K562 (cell line): Measurements from ENCODE around the gene ALX3.

Source experiments
- CHD1 ChIP-seq: fragments of 200-600 bp; sonication (generic); IDR thresholded peaks from one replicate; pipeline ENCODE4 v1.6.1; 2012; ENCODE audit warnings: mild to moderate bottlenecking, moderate library complexity, low read length, inconsistent platforms
- MAFK ChIP-seq: IDR thresholded peaks from 2 replicates; pipeline ENCODE4 v1.6.1; 2011; ENCODE audit warnings: low read length, improper control_type of control experiment
- NFRKB ChIP-seq: fragments of 450-650 bp; IDR thresholded peaks from 2 replicates; pipeline ENCODE4 v1.6.1; 2016; ENCODE audit warnings: low read depth
- NRF1 ChIP-seq, 2 experiments: fragments of 450-650 bp; IDR thresholded peaks in 1 of 2; conservative IDR thresholded peaks in 1 of 2; 2 replicates each; pipeline ENCODE4 v1.6.1; 2014; ENCODE audit warnings: mild to moderate bottlenecking in 2 of 2
- PHF8 ChIP-seq: fragments of 200-600 bp; sonication (generic); IDR thresholded peaks from 2 replicates; pipeline ENCODE4 v1.6.1; 2012; ENCODE audit warnings: mixed run types, mild to moderate bottlenecking, inconsistent platforms, low read length, moderate library complexity, borderline replicate concordance
- POLR2G ChIP-seq: fragments of 200-400 bp; formaldehyde crosslinking; IDR thresholded peaks from 2 replicates; pipeline ENCODE4 v1.6.1; 2017; ENCODE audit warnings: low read depth, mild to moderate bottlenecking, antibody characterized with exemption, low read length, moderate library complexity
- RAD21 ChIP-seq, 2 experiments: fragments of 250-450 bp in 1 of 2; fragments of 450-650 bp in 1 of 2; sonication (Bioruptor Pico) in 1 of 2; formaldehyde crosslinking in 1 of 2; IDR thresholded peaks in 1 of 2; conservative IDR thresholded peaks in 1 of 2; 2 replicates each; pipeline versions ENCODE4 v1.4.0 to v1.8.0; 2020 to 2022; ENCODE audit warnings: mild to moderate bottlenecking in 2 of 2, moderate library complexity in 1 of 2
- SMC3 ChIP-seq: conservative IDR thresholded peaks from 2 replicates; pipeline ENCODE4 v1.6.1; 2011; ENCODE audit warnings: low read depth, low read length, improper control_type of control experiment; ENCODE audit not compliant: insufficient read depth
- SPI1 ChIP-seq: IDR thresholded peaks from 2 replicates; pipeline ENCODE4 v1.6.1; 2011; ENCODE audit warnings: low read depth, low read length, control low read depth, borderline replicate concordance
- UBTF ChIP-seq, 2 experiments: IDR thresholded peaks; 2 replicates each; pipeline ENCODE4 v1.6.1; 2012; ENCODE audit warnings: improper control_type of control experiment in 2 of 2, low read depth in 2 of 2, low read length in 2 of 2, borderline replicate concordance in 1 of 2
- ZC3H4 ChIP-seq: sonication (generic); formaldehyde crosslinking; IDR thresholded peaks from 2 replicates; pipeline ENCODE4 v1.9.0; 2021; ENCODE audit warnings: missing genetic modification reagents, borderline replicate concordance
- ZNF76 ChIP-seq: fragments of 250-450 bp; sonication (Bioruptor Pico); IDR thresholded peaks from 2 replicates; pipeline ENCODE4 v1.4.0; 2020; ENCODE audit warnings: mild to moderate bottlenecking, moderate library complexity, borderline replicate concordance
- TF ChIP-seq, protein P1 (sequence below), 3 experiments: IDR thresholded peaks in 2 of 3; conservative IDR thresholded peaks in 1 of 3; 2 replicates each; pipeline ENCODE4 v1.5.1; 2011 to 2012; ENCODE audit warnings: low read length in 3 of 3, mild to moderate bottlenecking in 3 of 3, control low read depth in 2 of 3, improper control_type of control experiment in 1 of 3, inconsistent platforms in 1 of 3, low read depth in 1 of 3, mixed read lengths in 1 of 3, moderate library complexity in 1 of 3; ENCODE audit not compliant: insufficient read depth in 2 of 3

GRCh38 chr1:110070282-110070669 lies 196 bp downstream of the ALX3 start:
- TF ChIP-seq MAFK (no peak), POLR2G (no peak), SMC3 (no peak), CHD1 (no peak), PHF8 (no peak), UBTF (IDR thresholded peaks at IDR 0.05; ENCODE audit: borderline replicate concordance in 1 of 2, low read depth in 2 of 2, low read length in 2 of 2) (no peak), SPI1 (no peak), RAD21 (CRISPR knock-in tag; conservative IDR thresholded peaks at IDR 0.05 in 1 of 2, IDR thresholded peaks at IDR 0.05 in 1 of 2) (no peak), ZC3H4 (no peak), NFRKB (no peak), ZNF76 (CRISPR knock-in tag) (no peak), NRF1 (conservative IDR thresholded peaks at IDR 0.05 in 1 of 2, IDR thresholded peaks at IDR 0.05 in 1 of 2) (no peak)
- TF ChIP-seq, protein P1, sequence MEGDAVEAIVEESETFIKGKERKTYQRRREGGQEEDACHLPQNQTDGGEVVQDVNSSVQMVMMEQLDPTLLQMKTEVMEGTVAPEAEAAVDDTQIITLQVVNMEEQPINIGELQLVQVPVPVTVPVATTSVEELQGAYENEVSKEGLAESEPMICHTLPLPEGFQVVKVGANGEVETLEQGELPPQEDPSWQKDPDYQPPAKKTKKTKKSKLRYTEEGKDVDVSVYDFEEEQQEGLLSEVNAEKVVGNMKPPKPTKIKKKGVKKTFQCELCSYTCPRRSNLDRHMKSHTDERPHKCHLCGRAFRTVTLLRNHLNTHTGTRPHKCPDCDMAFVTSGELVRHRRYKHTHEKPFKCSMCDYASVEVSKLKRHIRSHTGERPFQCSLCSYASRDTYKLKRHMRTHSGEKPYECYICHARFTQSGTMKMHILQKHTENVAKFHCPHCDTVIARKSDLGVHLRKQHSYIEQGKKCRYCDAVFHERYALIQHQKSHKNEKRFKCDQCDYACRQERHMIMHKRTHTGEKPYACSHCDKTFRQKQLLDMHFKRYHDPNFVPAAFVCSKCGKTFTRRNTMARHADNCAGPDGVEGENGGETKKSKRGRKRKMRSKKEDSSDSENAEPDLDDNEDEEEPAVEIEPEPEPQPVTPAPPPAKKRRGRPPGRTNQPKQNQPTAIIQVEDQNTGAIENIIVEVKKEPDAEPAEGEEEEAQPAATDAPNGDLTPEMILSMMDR (IDR thresholded peaks at IDR 0.05 in 2 of 3, conservative IDR thresholded peaks at IDR 0.05 in 1 of 3; ENCODE audit: insufficient read depth in 2 of 3, low read depth in 1 of 3, low read length in 3 of 3): no peak
